ENCODE measurements around the gene LRRC49. TPM values are rescaled to one million over a fixed set of nuclear protein-coding genes. Genes with fewer than 3 reads are reported as not detected.

Gene LRRC49
- total RNA-seq, 1 donor from 2014 or later, result 86.6 TPM

DNA sequence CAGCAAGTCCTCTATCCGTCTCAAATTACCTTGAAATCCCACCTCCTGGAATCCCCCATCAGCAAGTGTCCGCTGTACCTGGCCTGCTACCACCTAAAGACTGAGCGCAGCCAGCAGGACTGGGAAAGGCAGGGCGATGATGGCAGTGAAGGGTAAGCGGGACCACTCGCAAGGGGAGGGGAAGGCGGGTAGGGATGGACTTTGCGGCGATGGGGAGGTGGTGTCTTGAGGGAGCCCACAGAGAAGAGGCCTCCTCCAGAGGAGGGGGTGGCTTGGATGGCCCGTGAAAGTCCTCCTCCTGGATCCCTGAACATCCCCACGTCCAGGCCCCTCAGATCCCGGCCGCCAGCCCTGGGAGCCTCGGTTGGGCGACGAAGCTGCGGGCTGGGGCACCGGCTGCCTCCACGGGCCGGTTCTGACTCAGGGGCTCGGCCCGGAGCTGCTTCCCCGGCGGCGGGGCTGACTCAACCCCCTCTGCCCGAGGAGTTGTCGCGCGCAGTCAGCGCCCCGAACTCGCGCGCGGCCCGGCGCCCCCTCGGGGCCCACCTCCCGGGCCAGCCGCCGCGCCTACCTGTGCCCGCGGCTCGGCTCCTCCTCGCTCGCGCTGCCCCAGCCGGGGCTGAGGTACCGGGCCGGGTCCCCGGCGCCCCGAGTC is 39.2 kb upstream of the LRRC49 start:
- Histone ChIP-seq H3K9me3 (replicated peaks) (no peaks in the 10 kb centered on the region), H3K27me3 (ENCODE audit: low read depth) (no peaks in the 10 kb centered on the region), H3K4me3 (peak overlapping the region; percentile 88), H3K4me1 (peaks cover 75% of the 10 kb centered on the region), H3K27ac (replicated peaks) (peak overlapping the region; percentile 95), H3K36me3 (peaks cover 13% of the 10 kb centered on the region)
- no peak for DNase-seq
- intact Hi-C loops (cut with micrococcal nuclease), result no loop called here
- no peak for TF ChIP-seq CTCF (IDR thresholded peaks at IDR 0.05; ENCODE audit: borderline replicate concordance)

DNA sequence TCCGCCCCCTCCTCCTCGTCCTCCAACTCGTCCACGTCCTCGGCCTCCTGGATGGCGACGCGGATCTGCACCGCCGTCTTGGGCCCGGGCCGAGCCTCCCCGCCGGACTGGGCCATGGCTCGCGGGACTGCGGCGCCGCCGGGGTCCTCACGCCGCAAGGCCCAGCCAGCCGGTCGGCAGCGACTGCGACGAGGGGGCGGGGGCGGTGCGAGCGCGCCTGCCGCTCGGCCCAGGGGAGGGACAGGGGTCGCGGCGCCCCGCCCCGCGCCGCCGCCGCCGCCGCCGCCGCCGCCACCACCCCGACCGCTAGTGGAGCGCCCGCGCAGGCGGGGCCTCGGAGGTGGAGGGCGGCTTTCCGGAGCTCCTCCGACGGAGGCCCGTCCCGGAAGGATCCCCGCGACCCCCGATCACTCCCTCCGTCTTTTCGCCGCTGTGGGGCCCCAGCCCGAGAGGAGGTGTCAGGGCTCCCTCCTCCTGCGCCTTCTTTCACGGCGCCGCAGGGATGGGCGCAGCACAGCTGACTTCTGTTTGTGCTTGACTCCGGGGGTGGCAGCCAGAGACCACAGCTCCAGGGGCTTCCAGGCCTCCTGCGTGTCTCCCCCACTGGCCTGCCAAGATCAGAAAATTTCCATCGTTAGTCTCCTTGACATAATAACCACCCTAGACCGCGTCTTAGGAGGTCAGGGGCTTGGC is 38.5 kb upstream of the LRRC49 start, which contains the start of gene LARP6:
Gene LARP6, minus strand, starts transcription at position 185 of the 693 bp plus-strand sequence. Its CDS starts 69 bp downstream, at position 116.
- peak; percentile 76 for DNase-seq
- Histone ChIP-seq H3K4me3 (peak within 1 kb of the TSS; percentile 88), H3K36me3 (peaks cover 13% of the 10 kb centered on the region), H3K4me1 (peaks cover 77% of the 10 kb centered on the region), H3K27me3 (ENCODE audit: low read depth) (no peaks in the 10 kb centered on the region), H3K27ac (replicated peaks) (peak within 1 kb of the TSS; percentile 95), H3K9me3 (replicated peaks) (no peaks in the 10 kb centered on the region)
- intact Hi-C loops (cut with micrococcal nuclease), result no loop called here
- TF ChIP-seq CTCF (IDR thresholded peaks at IDR 0.05; ENCODE audit: borderline replicate concordance), result peak; percentile 6

- Histone ChIP-seq H3K9me3 (replicated peaks) (no peaks in the 10 kb centered on the region), H3K27ac (replicated peaks) (peak overlapping the region; percentile 95), H3K4me1 (peaks cover 81% of the 10 kb centered on the region), H3K36me3 (peaks cover 13% of the 10 kb centered on the region), H3K27me3 (ENCODE audit: low read depth) (no peaks in the 10 kb centered on the region), H3K4me3 (peak overlapping the region; percentile 88)
- no peak for TF ChIP-seq CTCF (IDR thresholded peaks at IDR 0.05; ENCODE audit: borderline replicate concordance)
- no peak for DNase-seq
- intact Hi-C loops (cut with micrococcal nuclease), result no loop called here
Observed at GRCh38 chr15:70854666-70854976, 38.0 kb upstream of the LRRC49 start.

- intact Hi-C loops (cut with micrococcal nuclease), result no loop called here
- no peak for DNase-seq
- Histone ChIP-seq H3K9me3 (replicated peaks) (no peaks in the 10 kb centered on the region), H3K36me3 (peaks cover 10% of the 10 kb centered on the region), H3K27ac (replicated peaks) (peak overlapping the region; percentile 95), H3K27me3 (ENCODE audit: low read depth) (no peaks in the 10 kb centered on the region), H3K4me1 (peaks cover 71% of the 10 kb centered on the region), H3K4me3 (no peak overlapping the region)
- TF ChIP-seq CTCF (IDR thresholded peaks at IDR 0.05; ENCODE audit: borderline replicate concordance), result no peak
Observed at GRCh38 chr15:70855764-70856163, 36.9 kb upstream of the LRRC49 start.

DNA sequence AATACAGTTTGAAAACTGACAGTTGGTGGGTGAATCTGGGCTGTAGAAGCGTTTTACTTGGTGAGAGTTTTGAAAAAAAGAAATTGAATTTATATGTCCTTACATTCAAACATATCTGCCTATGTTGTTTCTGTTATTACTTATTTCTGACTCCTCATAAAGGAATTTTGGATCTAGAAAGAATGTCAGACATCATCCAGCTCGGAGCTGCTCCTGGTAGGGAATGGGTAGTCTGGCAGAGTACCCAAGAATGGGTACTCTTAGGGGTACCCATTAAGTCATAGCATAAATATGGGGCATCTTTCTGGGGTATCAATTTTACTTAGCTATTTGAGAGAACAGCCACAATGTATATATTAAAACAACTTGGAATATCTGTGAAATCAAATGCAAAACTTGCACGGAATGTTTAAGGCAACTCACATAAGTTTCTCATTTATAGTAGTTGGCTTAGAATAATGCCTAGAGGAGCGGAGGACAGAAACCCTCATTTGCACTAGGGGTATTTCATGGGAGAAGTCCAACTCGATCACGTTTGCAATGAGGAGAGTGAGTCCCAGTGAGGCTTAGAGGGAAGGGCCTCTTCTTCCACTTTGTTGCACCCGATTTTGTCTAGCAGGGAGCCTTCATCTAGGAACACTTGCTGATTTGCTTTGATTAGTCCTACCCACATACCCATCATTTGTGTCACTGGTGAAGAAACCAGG is 36.3 kb upstream of the LRRC49 start:
- Histone ChIP-seq H3K27me3 (ENCODE audit: low read depth) (no peaks in the 10 kb centered on the region), H3K4me1 (peaks cover 67% of the 10 kb centered on the region), H3K4me3 (peak overlapping the region; percentile 19), H3K27ac (replicated peaks) (peak overlapping the region; percentile 95), H3K36me3 (peaks cover 4% of the 10 kb centered on the region), H3K9me3 (replicated peaks) (no peaks in the 10 kb centered on the region)
- no peak for TF ChIP-seq CTCF (IDR thresholded peaks at IDR 0.05; ENCODE audit: borderline replicate concordance)
- intact Hi-C loops (cut with micrococcal nuclease), result no loop called here
- no peak for DNase-seq

Measured in left ventricle myocardium inferior (tissue), 1 donor.